ENCODE measurements around the gene E2F3. TPM values are rescaled to one million over a fixed set of nuclear protein-coding genes. Genes with fewer than 3 reads are reported as not detected.
"Not testable (repeated sequence)": the region's sequence is repeated elsewhere in the genome, so short reads cannot be mapped to it uniquely, and the experiment has no call there.

The E2F3 gene
- total RNA-seq, 2 donors from 2014 or later: 8.1 to 9.9 TPM

- DNase-seq (ENCODE audit: low spot score): no peak
- intact Hi-C loops (cut with DNase I): no loop called here
Observed at GRCh38 chr6:20455251-20455940, 53.7 kb downstream of the E2F3 start.

- no peak for DNase-seq (ENCODE audit: low spot score)
- intact Hi-C loops (cut with DNase I): no loop called here
Observed at GRCh38 chr6:20458027-20458894, 56.6 kb downstream of the E2F3 start.

- no peak for DNase-seq (ENCODE audit: low spot score)
- intact Hi-C loops (cut with DNase I): no loop called here
Observed at GRCh38 chr6:20459682-20460081, 58.0 kb downstream of the E2F3 start.

- intact Hi-C loops (cut with DNase I): no loop called here
- DNase-seq (ENCODE audit: low spot score): no peak
Observed at GRCh38 chr6:20461576-20461975, 59.9 kb downstream of the E2F3 start.

- DNase-seq (ENCODE audit: low spot score): no peak
- intact Hi-C loops (cut with DNase I): no loop called here
Observed at GRCh38 chr6:20463396-20463795, 61.7 kb downstream of the E2F3 start.

- no peak for DNase-seq (ENCODE audit: low spot score)
- intact Hi-C loops (cut with DNase I): no loop called here
Observed at GRCh38 chr6:20464041-20464440, 62.4 kb downstream of the E2F3 start.

- intact Hi-C loops (cut with DNase I): no loop called here
- DNase-seq (ENCODE audit: low spot score): no peak
Observed at GRCh38 chr6:20464847-20465246, 63.2 kb downstream of the E2F3 start.

GRCh38 chr6:20465616-20466015 lies 63.9 kb downstream of the E2F3 start:
- DNase-seq (ENCODE audit: low spot score); intact Hi-C loops (cut with DNase I): not testable (repeated sequence)

GRCh38 chr6:20467437-20467836 lies 65.8 kb downstream of the E2F3 start:
- intact Hi-C loops (cut with DNase I): no loop called here
- no peak for DNase-seq (ENCODE audit: low spot score)

- DNase-seq (ENCODE audit: low spot score): no peak
- intact Hi-C loops (cut with DNase I): no loop called here
Observed at GRCh38 chr6:20468209-20468608, 66.5 kb downstream of the E2F3 start.

GRCh38 chr6:20472748-20473147 lies 71.1 kb downstream of the E2F3 start:
- no peak for DNase-seq (ENCODE audit: low spot score)
- intact Hi-C loops (cut with DNase I): no loop called here

GRCh38 chr6:20473518-20473917 lies 71.8 kb downstream of the E2F3 start:
- intact Hi-C loops (cut with DNase I): no loop called here
- no peak for DNase-seq (ENCODE audit: low spot score)

- intact Hi-C loops (cut with DNase I): no loop called here
- DNase-seq (ENCODE audit: low spot score): no peak
Observed at GRCh38 chr6:20474874-20475542, 73.3 kb downstream of the E2F3 start.

- intact Hi-C loops (cut with DNase I): no loop called here
- no peak for DNase-seq (ENCODE audit: low spot score)
Observed at GRCh38 chr6:20476501-20477043, 74.9 kb downstream of the E2F3 start.

GRCh38 chr6:20477485-20477884 lies 75.8 kb downstream of the E2F3 start:
- DNase-seq (ENCODE audit: low spot score): no peak
- intact Hi-C loops (cut with DNase I): no loop called here

- intact Hi-C loops (cut with DNase I): no loop called here
- DNase-seq (ENCODE audit: low spot score): no peak
Observed at GRCh38 chr6:20479060-20479459, 77.4 kb downstream of the E2F3 start.

GRCh38 chr6:20479526-20479925 lies 77.8 kb downstream of the E2F3 start:
- intact Hi-C loops (cut with DNase I): no loop called here
- no peak for DNase-seq (ENCODE audit: low spot score)

- intact Hi-C loops (cut with DNase I): no loop called here
- DNase-seq (ENCODE audit: low spot score): no peak
Observed at GRCh38 chr6:20481281-20481680, 79.6 kb downstream of the E2F3 start.

GRCh38 chr6:20483887-20484497 lies 82.3 kb downstream of the E2F3 start:
- DNase-seq (ENCODE audit: low spot score): no peak
- intact Hi-C loops (cut with DNase I): no loop called here

GRCh38 chr6:20486641-20487040 lies 85.0 kb downstream of the E2F3 start:
- intact Hi-C loops (cut with DNase I): no loop called here
- DNase-seq (ENCODE audit: low spot score): no peak

Measured in posterior vena cava (tissue), 2 donors.